ENCODE data around the gene CNTNAP5. TPM values are rescaled to one million over a fixed set of nuclear protein-coding genes. Genes with fewer than 3 reads are reported as not detected.

Gene CNTNAP5
- total RNA-seq, 1 donor from 2014 or later = not detected

DNA sequence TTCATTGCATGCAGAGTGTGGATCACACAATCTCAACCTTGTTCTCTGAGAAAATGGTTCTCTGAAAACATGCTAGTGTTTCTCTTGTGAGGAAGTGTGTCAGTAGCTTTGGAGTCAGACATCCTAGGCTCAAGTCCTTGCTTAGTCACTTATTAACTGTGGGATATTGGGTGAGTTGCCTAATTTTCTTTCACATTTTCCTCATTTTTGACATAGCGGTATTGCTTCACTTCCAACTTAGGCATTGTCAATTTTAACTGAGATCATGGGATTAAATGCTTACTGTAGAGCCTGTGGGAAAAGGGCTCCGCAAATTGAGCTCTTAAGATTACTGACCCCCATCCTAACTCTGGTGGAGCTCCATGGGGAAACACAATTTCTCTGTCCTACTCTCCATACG is 622.2 kb downstream of the CNTNAP5 start:
- H3K27ac Mint-ChIP-seq = no peak overlapping the region
- H3K4me3 Mint-ChIP-seq = no peak overlapping the region

DNA sequence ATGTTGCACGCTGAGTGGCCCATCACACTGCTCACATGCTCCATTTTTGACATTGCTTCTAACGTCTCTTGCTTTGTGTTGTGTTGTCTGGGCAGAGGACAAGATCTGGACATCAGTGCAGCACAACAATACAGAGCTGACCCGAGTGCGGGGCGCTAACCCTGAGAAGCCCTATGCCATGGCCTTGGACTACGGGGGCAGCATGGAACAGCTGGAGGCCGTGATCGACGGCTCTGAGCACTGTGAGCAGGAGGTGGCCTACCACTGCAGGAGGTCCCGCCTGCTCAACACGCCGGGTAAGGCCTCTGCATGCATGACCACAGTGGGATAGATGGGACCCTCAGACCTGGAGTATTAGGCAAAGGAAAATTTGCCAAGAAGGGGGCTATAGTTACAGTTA is 622.6 kb downstream of the CNTNAP5 start:
- no peak for TF ChIP-seq EZH2 (IDR thresholded peaks at IDR 0.05)
- no peak for TF ChIP-seq EZH2phosphoT487 (IDR thresholded peaks at IDR 0.05)
- TF ChIP-seq, protein P1, sequence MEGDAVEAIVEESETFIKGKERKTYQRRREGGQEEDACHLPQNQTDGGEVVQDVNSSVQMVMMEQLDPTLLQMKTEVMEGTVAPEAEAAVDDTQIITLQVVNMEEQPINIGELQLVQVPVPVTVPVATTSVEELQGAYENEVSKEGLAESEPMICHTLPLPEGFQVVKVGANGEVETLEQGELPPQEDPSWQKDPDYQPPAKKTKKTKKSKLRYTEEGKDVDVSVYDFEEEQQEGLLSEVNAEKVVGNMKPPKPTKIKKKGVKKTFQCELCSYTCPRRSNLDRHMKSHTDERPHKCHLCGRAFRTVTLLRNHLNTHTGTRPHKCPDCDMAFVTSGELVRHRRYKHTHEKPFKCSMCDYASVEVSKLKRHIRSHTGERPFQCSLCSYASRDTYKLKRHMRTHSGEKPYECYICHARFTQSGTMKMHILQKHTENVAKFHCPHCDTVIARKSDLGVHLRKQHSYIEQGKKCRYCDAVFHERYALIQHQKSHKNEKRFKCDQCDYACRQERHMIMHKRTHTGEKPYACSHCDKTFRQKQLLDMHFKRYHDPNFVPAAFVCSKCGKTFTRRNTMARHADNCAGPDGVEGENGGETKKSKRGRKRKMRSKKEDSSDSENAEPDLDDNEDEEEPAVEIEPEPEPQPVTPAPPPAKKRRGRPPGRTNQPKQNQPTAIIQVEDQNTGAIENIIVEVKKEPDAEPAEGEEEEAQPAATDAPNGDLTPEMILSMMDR (IDR thresholded peaks at IDR 0.05) = no peak
- H3K4me1 ChIP-seq = peaks cover 9% of the 10 kb centered on the region
- no peak for DNase-seq (ENCODE audit: low spot score)
- Mint-ChIP-seq H3K27me3 (ENCODE audit: insufficient read depth, low read depth) (peaks cover 3% of the 10 kb centered on the region), H3K36me3 (no peaks in the 10 kb centered on the region), H3K27ac (no peak overlapping the region), H3K4me1 (peaks cover 26% of the 10 kb centered on the region), H3K9me3 (no peaks in the 10 kb centered on the region), H3K4me3 (no peak overlapping the region)
- no peaks in the 10 kb centered on the region for H3F3A ChIP-seq (ENCODE audit: low read depth)
- no peaks in the 10 kb centered on the region for H3K79me2 ChIP-seq (ENCODE audit: low read depth)
- no peak overlapping the region for H3K27ac ChIP-seq
- H3K4me2 ChIP-seq = no peak overlapping the region
- H2AFZ ChIP-seq (replicated peaks) = no peak overlapping the region
- H3K9me3 ChIP-seq (ENCODE audit: low read depth) = no peaks in the 10 kb centered on the region
- no peak overlapping the region for H3K9ac ChIP-seq
- no peak overlapping the region for H3K4me3 ChIP-seq
- H4K20me1 ChIP-seq (ENCODE audit: low read depth) = no peaks in the 10 kb centered on the region
- no peaks in the 10 kb centered on the region for H3K27me3 ChIP-seq
- no peaks in the 10 kb centered on the region for H3K36me3 ChIP-seq

More for the DNA sequence above, 622.2 kb downstream of the CNTNAP5 start:
- Mint-ChIP-seq H3K9me3 (no peaks in the 10 kb centered on the region), H3K36me3 (no peaks in the 10 kb centered on the region), H3K4me1 (peaks cover 22% of the 10 kb centered on the region), H3K27me3 (ENCODE audit: insufficient read depth, low read depth) (peaks cover 3% of the 10 kb centered on the region)
- TF ChIP-seq EZH2 (IDR thresholded peaks at IDR 0.05) (no peak), EZH2phosphoT487 (IDR thresholded peaks at IDR 0.05) (no peak)
- TF ChIP-seq, protein P1 (IDR thresholded peaks at IDR 0.05) = no peak
- no peak overlapping the region for H3K9ac ChIP-seq
- no peaks in the 10 kb centered on the region for H3F3A ChIP-seq (ENCODE audit: low read depth)
- no peak overlapping the region for H2AFZ ChIP-seq (replicated peaks)
- H3K9me3 ChIP-seq (ENCODE audit: low read depth) = no peaks in the 10 kb centered on the region
- H3K27me3 ChIP-seq = no peaks in the 10 kb centered on the region
- peaks cover 9% of the 10 kb centered on the region for H3K4me1 ChIP-seq
- no peaks in the 10 kb centered on the region for H3K79me2 ChIP-seq (ENCODE audit: low read depth)
- DNase-seq (ENCODE audit: low spot score) = no peak
- no peaks in the 10 kb centered on the region for H3K36me3 ChIP-seq
- no peaks in the 10 kb centered on the region for H4K20me1 ChIP-seq (ENCODE audit: low read depth)
- no peak overlapping the region for H3K4me2 ChIP-seq
- H3K4me3 ChIP-seq = no peak overlapping the region
- H3K27ac ChIP-seq = no peak overlapping the region

DNA sequence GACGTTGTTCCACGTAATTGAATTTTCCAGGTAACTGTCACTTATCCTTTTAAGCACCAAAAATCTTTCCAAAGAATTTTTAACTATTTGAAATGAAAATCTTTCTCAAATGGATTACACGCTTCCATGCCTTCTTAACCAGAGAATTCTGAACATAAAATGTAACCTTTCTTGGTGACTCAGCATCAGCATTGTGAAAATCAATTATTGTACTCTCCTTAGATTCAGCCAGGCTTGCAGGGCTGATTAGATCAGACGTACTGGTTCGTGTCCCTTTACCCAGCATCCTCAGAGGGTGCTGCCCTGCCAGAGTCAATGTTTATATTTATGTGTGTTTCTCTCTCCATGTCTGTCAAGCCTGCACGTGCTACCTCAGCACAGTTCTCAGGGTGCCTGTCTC is 623.9 kb downstream of the CNTNAP5 start:
- Histone ChIP-seq H3K4me3 (no peak overlapping the region), H3K9ac (no peak overlapping the region), H3K27ac (no peak overlapping the region), H2AFZ (replicated peaks) (no peak overlapping the region), H3K36me3 (no peaks in the 10 kb centered on the region), H3K79me2 (ENCODE audit: low read depth) (no peaks in the 10 kb centered on the region), H3K4me2 (no peak overlapping the region), H3K27me3 (no peaks in the 10 kb centered on the region), H4K20me1 (ENCODE audit: low read depth) (no peaks in the 10 kb centered on the region), H3K9me3 (ENCODE audit: low read depth) (no peaks in the 10 kb centered on the region), H3K4me1 (peaks cover 9% of the 10 kb centered on the region), H3F3A (ENCODE audit: low read depth) (no peaks in the 10 kb centered on the region)
- H3K27me3 Mint-ChIP-seq (ENCODE audit: insufficient read depth, low read depth) = peaks cover 3% of the 10 kb centered on the region
- DNase-seq (ENCODE audit: low spot score) = no peak
- no peaks in the 10 kb centered on the region for H3K36me3 Mint-ChIP-seq
- no peak overlapping the region for H3K27ac Mint-ChIP-seq
- H3K4me3 Mint-ChIP-seq = no peak overlapping the region
- TF ChIP-seq EZH2phosphoT487 (IDR thresholded peaks at IDR 0.05) = no peak
- TF ChIP-seq, protein P1 (IDR thresholded peaks at IDR 0.05) = no peak
- no peak for TF ChIP-seq EZH2 (IDR thresholded peaks at IDR 0.05)
- H3K9me3 Mint-ChIP-seq = no peaks in the 10 kb centered on the region
- peaks cover 27% of the 10 kb centered on the region for H3K4me1 Mint-ChIP-seq
